KG1 (cell line): ENCODE measurements around the gene FNDC3B.

Experiments used
- DNase-seq: peaks from one replicate; lab custom pipeline; 2025; lab: John Stamatoyannopoulos, UW

The FNDC3B gene

GRCh38 chr3:172371544-172371943, 332.2 kb downstream of the FNDC3B start:
- no peak for DNase-seq

- no peak for DNase-seq
Observed at GRCh38 chr3:172372895-172373294, 333.5 kb downstream of the FNDC3B start.

GRCh38 chr3:172373912-172374311, 334.5 kb downstream of the FNDC3B start:
- no peak for DNase-seq

- DNase-seq: no peak
Observed at GRCh38 chr3:172375206-172375850, 335.9 kb downstream of the FNDC3B start.

- no peak for DNase-seq
Observed at GRCh38 chr3:172376402-172376801, 337.0 kb downstream of the FNDC3B start.

- no peak for DNase-seq
Observed at GRCh38 chr3:172376881-172377280, 337.5 kb downstream of the FNDC3B start.

- DNase-seq: no peak
Observed at GRCh38 chr3:172378439-172378838, 339.1 kb downstream of the FNDC3B start.

- DNase-seq: no peak
Observed at GRCh38 chr3:172379372-172379771, 340.0 kb downstream of the FNDC3B start.

GRCh38 chr3:172380632-172381031, 341.3 kb downstream of the FNDC3B start:
- DNase-seq: no peak

GRCh38 chr3:172383306-172383796, 344.0 kb downstream of the FNDC3B start:
- DNase-seq: no peak

GRCh38 chr3:172384836-172385235, 345.5 kb downstream of the FNDC3B start:
- no peak for DNase-seq

GRCh38 chr3:172387728-172388127, 348.4 kb downstream of the FNDC3B start:
- DNase-seq: no peak

GRCh38 chr3:172388412-172389078, 349.2 kb downstream of the FNDC3B start:
- DNase-seq: no peak

- no peak for DNase-seq
Observed at GRCh38 chr3:172390792-172391191, 351.4 kb downstream of the FNDC3B start.

GRCh38 chr3:172391592-172392302, 352.4 kb downstream of the FNDC3B start:
- no peak for DNase-seq

GRCh38 chr3:172394692-172395091, 355.3 kb downstream of the FNDC3B start:
- no peak for DNase-seq

GRCh38 chr3:172396400-172396799, 357.0 kb downstream of the FNDC3B start:
- no peak for DNase-seq

GRCh38 chr3:172397716-172398405, 358.5 kb downstream of the FNDC3B start:
- DNase-seq: no peak

GRCh38 chr3:172398484-172398883, 359.1 kb downstream of the FNDC3B start:
- no peak for DNase-seq

GRCh38 chr3:172402090-172402489, 362.7 kb downstream of the FNDC3B start:
- DNase-seq: no peak

GRCh38 chr3:172402892-172403643, 363.7 kb downstream of the FNDC3B start:
- DNase-seq: no peak
